ENCODE results near the gene PPP1R9B. TPM values are rescaled to one million over a fixed set of nuclear protein-coding genes. Genes with fewer than 3 reads are reported as not detected.

The PPP1R9B gene
- total RNA-seq, 1 donor from 2014 or later = 103 TPM

DNA sequence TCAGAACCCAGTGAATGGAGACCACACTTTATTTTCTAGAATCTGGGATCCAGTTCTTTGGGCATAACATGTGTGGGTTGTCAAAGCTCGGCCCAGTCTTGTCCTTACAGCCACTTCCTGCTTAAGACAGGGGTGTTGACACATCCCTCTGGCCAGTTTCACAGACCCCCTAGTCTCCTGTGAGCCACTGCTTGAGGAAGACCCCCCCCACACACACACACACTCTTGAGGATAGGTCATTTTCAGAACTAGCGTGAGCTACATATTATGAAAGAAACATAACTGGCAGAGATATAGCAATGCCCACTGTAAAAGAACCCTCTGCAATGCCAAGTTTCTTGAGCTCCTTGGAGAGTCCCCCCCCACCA is 58.6 kb downstream of the PPP1R9B start:
- Histone ChIP-seq H3K27me3 (no peaks in the 10 kb centered on the region), H3K27ac (no peak overlapping the region), H3K9me3 (no peaks in the 10 kb centered on the region), H3K4me1 (peaks cover 11% of the 10 kb centered on the region), H3K36me3 (peaks cover 33% of the 10 kb centered on the region), H3K4me3 (no peak overlapping the region)
- no peak for ATAC-seq
- TF ChIP-seq, protein P1, sequence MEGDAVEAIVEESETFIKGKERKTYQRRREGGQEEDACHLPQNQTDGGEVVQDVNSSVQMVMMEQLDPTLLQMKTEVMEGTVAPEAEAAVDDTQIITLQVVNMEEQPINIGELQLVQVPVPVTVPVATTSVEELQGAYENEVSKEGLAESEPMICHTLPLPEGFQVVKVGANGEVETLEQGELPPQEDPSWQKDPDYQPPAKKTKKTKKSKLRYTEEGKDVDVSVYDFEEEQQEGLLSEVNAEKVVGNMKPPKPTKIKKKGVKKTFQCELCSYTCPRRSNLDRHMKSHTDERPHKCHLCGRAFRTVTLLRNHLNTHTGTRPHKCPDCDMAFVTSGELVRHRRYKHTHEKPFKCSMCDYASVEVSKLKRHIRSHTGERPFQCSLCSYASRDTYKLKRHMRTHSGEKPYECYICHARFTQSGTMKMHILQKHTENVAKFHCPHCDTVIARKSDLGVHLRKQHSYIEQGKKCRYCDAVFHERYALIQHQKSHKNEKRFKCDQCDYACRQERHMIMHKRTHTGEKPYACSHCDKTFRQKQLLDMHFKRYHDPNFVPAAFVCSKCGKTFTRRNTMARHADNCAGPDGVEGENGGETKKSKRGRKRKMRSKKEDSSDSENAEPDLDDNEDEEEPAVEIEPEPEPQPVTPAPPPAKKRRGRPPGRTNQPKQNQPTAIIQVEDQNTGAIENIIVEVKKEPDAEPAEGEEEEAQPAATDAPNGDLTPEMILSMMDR (IDR thresholded peaks at IDR 0.05) = no peak
- intact Hi-C loops (cut with DNase I) = no loop called here
- no peak for DNase-seq

DNA sequence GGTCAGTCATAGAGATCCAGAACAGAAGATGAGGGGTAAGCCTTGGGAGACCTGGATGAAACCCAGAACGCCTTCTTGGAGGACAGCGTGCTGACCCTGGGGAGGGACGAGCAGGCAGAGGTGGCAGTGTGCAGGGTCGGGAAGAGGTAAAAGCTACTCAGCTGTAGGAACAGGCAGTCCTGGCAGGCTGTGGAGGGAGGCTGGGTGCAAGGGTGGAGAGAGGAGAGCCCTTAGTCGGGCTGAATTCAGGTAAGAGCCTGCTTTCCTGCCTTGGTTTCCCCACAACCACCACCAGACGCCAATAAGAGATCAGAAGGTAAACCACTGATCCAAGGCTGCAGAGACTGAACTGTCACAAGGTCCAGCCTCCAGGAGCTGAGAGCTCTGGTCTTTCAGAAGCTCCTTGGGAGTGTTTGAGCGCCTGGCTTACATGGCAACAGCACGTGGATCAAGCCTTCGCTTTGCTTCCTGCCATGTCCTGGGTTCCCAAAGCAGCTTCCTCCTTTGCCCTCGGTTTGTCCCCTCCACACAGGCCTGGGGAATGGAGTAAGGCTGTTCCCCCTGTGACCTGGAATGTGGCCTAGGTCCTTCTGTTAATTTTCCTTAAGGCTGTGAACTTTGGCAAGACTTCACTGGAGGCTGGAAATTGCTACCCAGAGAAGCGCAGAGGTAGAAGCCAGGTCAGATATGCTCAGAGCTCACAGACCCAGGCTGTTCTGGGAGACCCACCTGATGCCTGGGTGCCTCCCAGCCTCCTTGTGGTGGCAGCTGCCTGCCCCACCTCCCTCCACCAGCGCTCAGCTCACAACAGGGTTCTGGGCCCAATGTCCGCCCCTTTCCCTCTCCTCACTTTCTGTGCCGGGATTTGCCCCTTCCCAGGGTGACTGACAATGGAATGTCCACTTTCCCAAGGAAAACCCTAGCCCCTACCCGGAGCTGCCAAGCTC is 59.2 kb downstream of the PPP1R9B start:
- no peak for ATAC-seq
- H3K9me3 ChIP-seq = no peaks in the 10 kb centered on the region
- H3K27me3 ChIP-seq = no peaks in the 10 kb centered on the region
- H3K4me1 ChIP-seq = peaks cover 4% of the 10 kb centered on the region
- DNase-seq = no peak
- TF ChIP-seq, protein P1 (IDR thresholded peaks at IDR 0.05) = no peak
- no peak overlapping the region for H3K27ac ChIP-seq
- peaks cover 40% of the 10 kb centered on the region for H3K36me3 ChIP-seq
- intact Hi-C loops (cut with DNase I) = no loop called here
- H3K4me3 ChIP-seq = no peak overlapping the region

DNA sequence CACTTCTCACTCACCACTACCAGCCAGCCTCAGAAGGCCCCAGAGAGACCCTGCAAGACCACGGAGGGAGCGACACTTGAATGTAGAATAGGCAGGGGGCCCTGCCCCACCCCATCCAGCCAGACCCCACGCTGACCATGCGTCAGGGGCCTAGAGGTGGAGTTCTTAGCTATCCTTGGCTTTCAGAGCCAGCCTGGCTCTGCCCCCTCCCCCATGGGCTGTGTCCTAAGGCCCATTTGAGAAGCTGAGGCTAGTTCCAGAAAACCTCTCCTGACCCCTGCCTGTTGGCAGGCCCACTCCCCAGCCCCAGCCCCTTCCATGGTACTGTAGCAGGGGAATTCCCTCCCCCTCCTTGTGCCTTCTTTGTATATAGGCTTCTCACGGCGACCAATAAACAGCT is 60.4 kb downstream of the PPP1R9B start:
- intact Hi-C loops (cut with DNase I) = no loop called here
- Histone ChIP-seq H3K36me3 (peaks cover 40% of the 10 kb centered on the region), H3K27ac (no peak overlapping the region), H3K9me3 (no peaks in the 10 kb centered on the region), H3K4me3 (no peak overlapping the region), H3K4me1 (no peaks in the 10 kb centered on the region), H3K27me3 (no peaks in the 10 kb centered on the region)
- no peak for DNase-seq
- TF ChIP-seq, protein P1 (IDR thresholded peaks at IDR 0.05) = no peak
- ATAC-seq = no peak

DNA sequence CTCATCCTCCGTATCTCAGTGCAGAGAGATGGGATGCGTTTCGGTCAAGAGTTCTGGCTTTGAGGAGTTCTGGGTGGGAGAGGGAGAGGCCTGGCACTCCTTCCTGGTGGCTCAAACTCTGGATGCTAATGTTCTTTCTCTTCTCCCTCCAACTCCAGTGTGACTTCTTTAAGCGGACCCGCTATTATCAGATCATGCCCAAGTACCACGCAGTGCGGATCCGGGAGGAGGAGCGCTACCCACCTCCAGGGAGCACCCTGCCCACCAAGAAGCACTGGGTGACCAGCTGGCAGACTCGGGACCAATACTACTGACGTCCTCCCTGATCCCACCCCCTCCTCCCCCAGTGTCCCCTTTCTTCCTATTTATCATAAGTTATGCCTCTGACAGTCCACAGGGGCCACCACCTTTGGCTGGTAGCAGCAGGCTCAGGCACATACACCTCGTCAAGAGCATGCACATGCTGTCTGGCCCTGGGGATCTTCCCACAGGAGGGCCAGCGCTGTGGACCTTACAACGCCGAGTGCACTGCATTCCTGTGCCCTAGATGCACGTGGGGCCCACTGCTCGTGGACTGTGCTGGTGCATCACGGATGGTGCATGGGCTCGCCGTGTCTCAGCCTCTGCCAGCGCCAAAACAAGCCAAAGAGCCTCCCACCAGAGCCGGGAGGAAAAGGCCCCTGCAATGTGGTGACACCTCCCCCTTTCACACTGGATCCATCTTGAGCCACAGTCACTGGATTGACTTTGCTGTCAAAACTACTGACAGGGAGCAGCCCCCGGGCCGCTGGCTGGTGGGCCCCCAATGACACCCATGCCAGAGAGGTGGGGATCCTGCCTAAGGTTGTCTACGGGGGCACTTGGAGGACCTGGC is 61.3 kb downstream of the PPP1R9B start:
- DNase-seq (no peak), ATAC-seq (no peak)
- Histone ChIP-seq H3K4me3 (no peak overlapping the region), H3K27ac (no peak overlapping the region), H3K27me3 (no peaks in the 10 kb centered on the region), H3K9me3 (no peaks in the 10 kb centered on the region), H3K36me3 (peaks cover 46% of the 10 kb centered on the region), H3K4me1 (no peaks in the 10 kb centered on the region)
- TF ChIP-seq, protein P1 (IDR thresholded peaks at IDR 0.05) = no peak
- intact Hi-C loops (cut with DNase I) = loop anchor here (5.0 kb wide), 1 partner anchor 62 kb away; no protein-coding TSS in a partner anchor

DNA sequence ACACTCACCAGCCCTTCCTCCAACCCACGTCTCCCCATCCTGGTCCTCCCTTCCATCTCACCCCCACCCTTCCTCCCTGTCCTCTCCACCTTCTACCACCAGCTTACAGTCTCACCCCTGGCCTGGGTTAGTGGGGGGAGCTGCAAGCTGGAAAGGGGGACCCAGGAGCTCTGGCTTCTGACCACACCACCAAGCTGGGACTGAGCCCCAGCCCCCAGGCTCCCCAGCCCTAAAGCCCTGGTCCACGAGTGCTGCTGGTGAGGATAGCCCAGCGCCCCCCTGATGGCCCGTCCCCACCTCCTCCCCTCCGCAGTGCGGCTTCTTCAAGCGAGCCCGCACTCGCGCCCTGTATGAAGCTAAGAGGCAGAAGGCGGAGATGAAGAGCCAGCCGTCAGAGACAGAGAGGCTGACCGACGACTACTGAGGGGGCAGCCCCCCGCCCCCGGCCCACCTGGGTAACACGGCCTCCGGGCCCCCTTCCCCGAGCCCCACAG is 62.5 kb downstream of the PPP1R9B start:
- Histone ChIP-seq H3K9me3 (no peaks in the 10 kb centered on the region), H3K36me3 (peaks cover 52% of the 10 kb centered on the region), H3K27me3 (no peaks in the 10 kb centered on the region), H3K27ac (no peak overlapping the region), H3K4me3 (no peak overlapping the region), H3K4me1 (no peaks in the 10 kb centered on the region)
- ATAC-seq (peak; percentile 8), DNase-seq (no peak)
- TF ChIP-seq, protein P1 (IDR thresholded peaks at IDR 0.05) = no peak
- intact Hi-C loops (cut with DNase I) = loop anchor here (5.0 kb wide), 1 partner anchor 61 kb away; no protein-coding TSS in a partner anchor

Measured in upper lobe of right lung (tissue), 1 donor.